GM03348 (cell line): ENCODE data around the gene TACC3.

Experiments
- DNase-seq: peaks from one replicate; pipeline ENCODE4 v3.0.0; 2012; ENCODE audit warnings: low spot score

The TACC3 gene

DNA sequence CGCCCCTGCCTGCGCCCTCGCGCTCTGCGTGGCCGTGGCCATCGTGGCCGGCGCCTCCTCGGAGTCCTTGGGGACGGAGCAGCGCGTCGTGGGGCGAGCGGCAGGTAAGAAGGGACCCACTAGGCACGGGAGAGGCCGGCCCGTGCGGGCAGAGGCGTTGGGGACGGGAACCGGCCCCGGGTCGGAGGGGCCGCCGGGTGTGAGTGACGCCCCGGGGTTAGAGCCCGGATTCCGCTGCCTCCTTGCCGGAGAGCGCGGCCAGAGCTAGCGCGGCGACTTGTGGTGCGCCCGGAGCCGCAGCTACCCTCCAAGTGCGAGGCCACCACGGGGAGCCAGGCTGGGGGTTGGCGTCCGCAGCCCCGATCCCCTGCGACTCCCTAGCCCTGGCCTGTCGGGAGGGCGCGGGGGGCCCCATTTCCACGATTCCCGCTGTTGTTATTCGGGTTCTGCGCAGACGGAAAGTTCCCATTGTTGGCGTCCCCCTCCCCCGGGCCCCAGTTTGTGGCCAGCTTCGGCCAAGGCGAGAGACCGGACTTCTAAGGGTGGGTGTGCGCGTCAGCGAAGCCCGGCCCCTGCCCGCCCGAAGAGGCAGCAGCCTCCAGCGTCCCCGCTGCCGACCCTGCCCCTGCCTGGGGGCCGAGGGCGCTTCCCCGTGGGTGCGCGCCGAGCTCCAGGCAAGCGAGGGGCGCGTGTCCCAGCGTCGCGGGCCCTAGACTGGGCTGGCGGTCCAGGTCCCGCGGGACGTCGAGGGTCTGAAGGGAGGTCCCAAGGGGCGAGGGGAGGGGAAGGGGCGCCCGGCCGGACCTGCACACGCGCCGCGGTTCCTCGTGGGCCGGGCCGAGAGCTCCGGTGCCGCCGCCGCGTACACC is 72.9 kb downstream of the TACC3 start:
- DNase-seq: peak; percentile 36
